Esophagus squamous epithelium (tissue), 5 donors: ENCODE measurements around the gene SPEN. TPM values are rescaled to one million over a fixed set of nuclear protein-coding genes. Genes with fewer than 3 reads are reported as not detected.
A peak's percentile ranks its signal among the peaks of the same experiment; 100 is the strongest.

Experiments
- DNase-seq: peaks from one replicate; lab custom pipeline; 2025; lab: John Stamatoyannopoulos, UW
- H3K27ac ChIP-seq, 4 donors: fragments of 200-600 bp; sonication (generic); one replicate each; pipeline ENCODE4 v1.5.1; 2016 to 2019; ENCODE audit warnings: mild to moderate bottlenecking in 1 of 4
- H3K27me3 ChIP-seq, 4 donors: fragments of 200-600 bp; sonication (generic); 1 replicate in 3 of 4; 2 replicates in 1 of 4; pipeline versions ENCODE4 v1.5.1 to v1.6.0; 2017 to 2021; ENCODE audit warnings: antibody characterized with exemption in 1 of 4
- H3K36me3 ChIP-seq, 3 donors: fragments of 200-600 bp; sonication (generic); one replicate each; pipeline ENCODE4 v1.5.1; 2016 to 2019
- H3K4me1 ChIP-seq, 3 donors: fragments of 200-600 bp; sonication (generic); one replicate each; pipeline ENCODE4 v1.5.1; 2017 to 2019
- H3K4me3 ChIP-seq, 4 donors: fragments of 200-600 bp; sonication (generic); 1 replicate in 3 of 4; 2 replicates in 1 of 4; pipeline ENCODE4 v1.5.1; 2016 to 2019; ENCODE audit warnings: mild to moderate bottlenecking in 2 of 4, moderate library complexity in 1 of 4
- H3K9me3 ChIP-seq, 3 donors: fragments of 200-600 bp; sonication (generic); one replicate each; pipeline ENCODE4 v1.5.1; 2016 to 2019
- POLR2A ChIP-seq, 4 donors: fragments of 450-650 bp; IDR thresholded peaks; one replicate each; pipeline ENCODE4 v1.6.1; 2017; ENCODE audit warnings: antibody characterized with exemption in 4 of 4, mild to moderate bottlenecking in 4 of 4, moderate library complexity in 3 of 4
- WGBS, 2 donors: methylation state at CpG; one replicate each; pipeline ENCODE4 v1.1.5; 2018; 5-methylcytosine and 5-hydroxymethylcytosine counted together
- intact Hi-C: fragments of 100-400 bp; cut with DNase I; formaldehyde crosslinking; loops from one replicate; pipeline ENCODE4 v1.15.0; 2022
- total RNA-seq, 4 donors: library from RNA; depleted of rRNA; stranded (reverse); fragments of >200 nt; gene quantifications; one replicate each; pipeline ENCODE4 v1.1.0, GENCODE V29; 2016
- TF ChIP-seq, protein P1 (sequence below), 6 experiments: fragments of 450-650 bp in 4 of 6; fragments of 200-600 bp in 2 of 6; sonication (generic) in 2 of 6; IDR thresholded peaks; one replicate each; pipeline ENCODE4 v1.5.1; 2016 to 2019; ENCODE audit warnings: antibody characterized with exemption in 6 of 6, mild to moderate bottlenecking in 4 of 6, moderate library complexity in 4 of 6
- donor health status: DM: yes; HTN: yes; CAD: no.

Gene SPEN
- total RNA-seq, 4 donors from 2014 or later = 22.4 to 36.0 (median 30.5) TPM

DNA sequence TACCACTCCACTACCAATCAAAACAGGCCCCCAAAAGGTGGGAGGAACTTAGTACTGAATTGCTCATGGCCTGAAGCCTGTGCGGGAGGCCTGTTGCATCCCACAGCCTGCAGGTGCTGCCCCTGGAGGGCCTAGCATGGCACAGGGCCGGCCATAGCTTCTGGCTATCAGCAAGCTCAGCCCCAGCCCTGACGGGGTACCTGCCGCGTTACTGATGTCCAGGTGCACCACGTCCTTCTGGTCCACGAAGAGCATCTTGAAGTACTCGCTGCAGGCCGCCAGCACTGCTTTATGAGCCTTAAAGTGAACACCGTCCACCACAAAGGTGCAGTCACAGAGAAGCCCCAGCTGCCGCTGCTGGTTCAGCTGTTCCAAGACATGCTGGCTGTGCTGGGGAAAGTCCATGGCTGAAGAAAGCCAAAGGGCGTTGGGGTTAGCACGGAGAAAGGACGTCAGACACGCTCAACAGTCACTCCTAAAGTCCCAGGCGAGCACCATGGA lies 100.6 kb downstream of the SPEN start:
- 74 to 80% methylated on average over 4 to 5 of the region's 16 CpGs for WGBS, 2 donors
- Histone ChIP-seq H3K4me1 (peaks cover 46 to 60% (median 54%) of the 10 kb centered on the region in 3 donors), H3K4me3 (no peak overlapping the region), H3K9me3 (no peaks in the 10 kb centered on the region), H3K27me3 (no peaks in the 10 kb centered on the region), H3K36me3 (peaks cover 34 to 52% (median 39%) of the 10 kb centered on the region in 3 donors), H3K27ac (peak overlapping the region; percentile 89 to 97 (median 96))
- intact Hi-C loops = no loop called here
- TF ChIP-seq, protein P1, sequence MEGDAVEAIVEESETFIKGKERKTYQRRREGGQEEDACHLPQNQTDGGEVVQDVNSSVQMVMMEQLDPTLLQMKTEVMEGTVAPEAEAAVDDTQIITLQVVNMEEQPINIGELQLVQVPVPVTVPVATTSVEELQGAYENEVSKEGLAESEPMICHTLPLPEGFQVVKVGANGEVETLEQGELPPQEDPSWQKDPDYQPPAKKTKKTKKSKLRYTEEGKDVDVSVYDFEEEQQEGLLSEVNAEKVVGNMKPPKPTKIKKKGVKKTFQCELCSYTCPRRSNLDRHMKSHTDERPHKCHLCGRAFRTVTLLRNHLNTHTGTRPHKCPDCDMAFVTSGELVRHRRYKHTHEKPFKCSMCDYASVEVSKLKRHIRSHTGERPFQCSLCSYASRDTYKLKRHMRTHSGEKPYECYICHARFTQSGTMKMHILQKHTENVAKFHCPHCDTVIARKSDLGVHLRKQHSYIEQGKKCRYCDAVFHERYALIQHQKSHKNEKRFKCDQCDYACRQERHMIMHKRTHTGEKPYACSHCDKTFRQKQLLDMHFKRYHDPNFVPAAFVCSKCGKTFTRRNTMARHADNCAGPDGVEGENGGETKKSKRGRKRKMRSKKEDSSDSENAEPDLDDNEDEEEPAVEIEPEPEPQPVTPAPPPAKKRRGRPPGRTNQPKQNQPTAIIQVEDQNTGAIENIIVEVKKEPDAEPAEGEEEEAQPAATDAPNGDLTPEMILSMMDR (IDR thresholded peaks at IDR 0.05) = no peak
- no peak for TF ChIP-seq POLR2A (IDR thresholded peaks at IDR 0.05)
- no peak for DNase-seq

DNA sequence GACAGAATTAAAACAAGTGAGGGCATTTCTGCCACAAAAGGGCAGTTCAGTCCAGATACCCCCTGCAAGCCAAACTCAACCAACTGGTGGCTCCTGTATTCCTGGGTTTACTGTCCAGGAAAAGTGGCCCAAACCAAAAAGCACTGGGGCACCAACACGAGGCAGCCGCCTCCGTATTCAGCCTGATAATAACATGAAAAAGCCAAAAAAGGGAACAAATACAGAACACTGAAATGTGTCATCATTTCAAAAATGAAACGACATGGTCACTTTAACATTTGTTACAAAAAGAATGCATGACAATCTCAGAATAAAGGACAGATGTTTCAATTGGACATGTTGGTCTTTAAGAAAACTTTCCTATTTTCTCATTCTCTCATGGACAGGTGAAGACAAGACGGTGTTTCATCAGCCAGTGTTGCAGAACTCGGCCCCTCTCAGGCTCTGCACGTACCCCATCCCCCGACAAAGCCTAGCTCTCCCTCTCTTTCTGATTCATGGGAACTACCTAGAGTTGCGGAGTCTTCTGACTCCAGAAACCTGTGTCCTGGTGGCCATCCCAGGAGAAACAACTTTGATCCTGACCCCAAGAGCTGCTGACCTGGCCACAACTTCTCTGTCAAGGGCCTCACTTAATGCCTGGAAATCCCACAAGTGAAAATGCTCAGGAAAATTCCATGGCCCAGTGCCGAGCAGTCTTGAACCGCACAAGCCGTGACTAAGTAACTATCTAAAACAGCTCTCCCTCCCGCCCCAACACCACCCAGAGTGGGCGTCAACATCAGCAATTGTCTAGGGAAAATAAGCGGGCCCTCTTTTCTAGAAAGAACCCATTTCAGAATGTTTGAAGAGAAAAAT lies 101.3 kb downstream of the SPEN start:
- Histone ChIP-seq H3K36me3 (peaks cover 27 to 45% (median 32%) of the 10 kb centered on the region in 3 donors), H3K27me3 (no peaks in the 10 kb centered on the region), H3K4me3 (peak overlapping the region in 3 of 4 donors; percentile 19 to 55 (median 31)), H3K9me3 (no peaks in the 10 kb centered on the region), H3K27ac (peak overlapping the region; percentile 89 to 97 (median 96)), H3K4me1 (peaks cover 53 to 67% (median 61%) of the 10 kb centered on the region in 3 donors)
- intact Hi-C loops = no loop called here
- 21 to 25% methylated on average over 14 to 15 of the region's 15 CpGs for WGBS, 2 donors
- DNase-seq = no peak
- no peak for TF ChIP-seq POLR2A (IDR thresholded peaks at IDR 0.05)
- TF ChIP-seq, protein P1 (IDR thresholded peaks at IDR 0.05) = no peak

- peak; percentile 78 for DNase-seq
- Histone ChIP-seq H3K27me3 (no peaks in the 10 kb centered on the region), H3K4me1 (peaks cover 61 to 75% (median 69%) of the 10 kb centered on the region in 3 donors), H3K9me3 (no peaks in the 10 kb centered on the region), H3K27ac (peak overlapping the region; percentile 89 to 97 (median 96)), H3K36me3 (peaks cover 19 to 36% (median 24%) of the 10 kb centered on the region in 3 donors), H3K4me3 (peak overlapping the region in 3 of 4 donors; percentile 19 to 55 (median 31))
- WGBS, 2 donors = 9 to 11% methylated on average over 5 to 9 of the region's 25 CpGs
- intact Hi-C loops = no loop called here
- TF ChIP-seq POLR2A (IDR thresholded peaks at IDR 0.05) = peak in 2 of 4 donors; percentile 9 to 56
- TF ChIP-seq, protein P1 (IDR thresholded peaks at IDR 0.05) = no peak
These were observed 102.1 kb downstream of the SPEN start for GRCh38 chr1:15949453-15950245.

- peak overlapping the region in 2 of 4 donors; percentile 31 to 55 for H3K4me3 ChIP-seq
These were observed 102.8 kb downstream of the SPEN start for GRCh38 chr1:15950302-15950701.

More at GRCh38 chr1:15950302-15950701, 102.8 kb downstream of the SPEN start:
- WGBS, 2 donors = 79 to 100% methylated on average over 2 to 3 of the region's 4 CpGs
- no peak for DNase-seq
- intact Hi-C loops = no loop called here
- peaks cover 14 to 30% (median 18%) of the 10 kb centered on the region in 3 donors for H3K36me3 ChIP-seq
- H3K27ac ChIP-seq = peak overlapping the region; percentile 89 to 97 (median 96)
- no peaks in the 10 kb centered on the region for H3K27me3 ChIP-seq
- peaks cover 63 to 82% (median 70%) of the 10 kb centered on the region in 3 donors for H3K4me1 ChIP-seq
- TF ChIP-seq, protein P1 (IDR thresholded peaks at IDR 0.05) = no peak
- no peak for TF ChIP-seq POLR2A (IDR thresholded peaks at IDR 0.05)
- no peaks in the 10 kb centered on the region for H3K9me3 ChIP-seq
